B cell (primary cell): ENCODE data around the gene RNF220. TPM values are rescaled to one million over a fixed set of nuclear protein-coding genes. Genes with fewer than 3 reads are reported as not detected.
A peak's percentile ranks its signal among the peaks of the same experiment; 100 is the strongest.

Experiments
- ATAC-seq: fragments of 200-7000 bp; cut with Tn5 transposase; one replicate; pipeline ENCODE4 v1.10.0; 2021; ENCODE audit warnings: low read depth, mild to moderate bottlenecking, moderate number of reproducible peaks, moderate library complexity
- CTCF ChIA-PET: fragments of 350-600 bp; sonication (Branson Sonifier 250); formaldehyde crosslinking; loops from one replicate; lab custom pipeline; 2021; ENCODE audit warnings: antibody characterized with exemption, inconsistent platforms; lab: Charles Lee
- POLR2A ChIA-PET: fragments of 350-600 bp; sonication (Branson Sonifier 250); formaldehyde crosslinking; loops from one replicate; lab custom pipeline; 2021; ENCODE audit warnings: antibody characterized with exemption; lab: Charles Lee
- DNase-seq: peaks from one replicate; pipeline ENCODE4 v3.0.0; 2013
- H2AFZ ChIP-seq: 2 replicates; pipeline ENCODE4 v1.6.1; 2012; ENCODE audit warnings: mild to moderate bottlenecking, low read depth, low read length; ENCODE audit not compliant: insufficient read depth, poor library complexity, severe bottlenecking
- H3K27ac ChIP-seq, 2 donors: 1 replicate in 1 of 2; 2 replicates in 1 of 2; pipeline ENCODE4 v1.5.1; 2012 to 2013; ENCODE audit warnings: low read length in 2 of 2, mild to moderate bottlenecking in 2 of 2, moderate library complexity in 1 of 2
- H3K27me3 ChIP-seq, 4 experiments: fragments of 200-600 bp in 1 of 4; sonication (generic) in 1 of 4; replicated peaks in 1 of 4; 1 replicate in 2 of 4; 2 replicates in 2 of 4; pipeline versions ENCODE4 v1.6.1 to v1.7.0; 2013 to 2016; ENCODE audit warnings: low read length in 3 of 4, mild to moderate bottlenecking in 2 of 4, mixed read lengths in 1 of 4, moderate library complexity in 1 of 4; ENCODE audit not compliant: insufficient read depth in 4 of 4, control insufficient read depth in 3 of 4; ENCODE audit errors: control extremely low read depth in 1 of 4
- H3K36me3 ChIP-seq, 2 experiments: replicated peaks in 1 of 2; 1 replicate in 1 of 2; 2 replicates in 1 of 2; pipeline versions ENCODE4 v1.6.1 to v1.7.1; 2013; ENCODE audit warnings: low read length in 1 of 2; ENCODE audit not compliant: insufficient read depth in 2 of 2, control insufficient read depth in 1 of 2; ENCODE audit errors: control extremely low read depth in 1 of 2, extremely low read depth in 1 of 2
- H3K4me1 ChIP-seq, 2 donors: fragments of 200-600 bp in 1 of 2; sonication (generic) in 1 of 2; 1 replicate in 1 of 2; 2 replicates in 1 of 2; pipeline versions ENCODE4 v1.5.1 to v1.6.1; 2013 to 2017; ENCODE audit warnings: low read length in 2 of 2; ENCODE audit not compliant: control insufficient read depth in 2 of 2, insufficient read depth in 2 of 2
- H3K4me2 ChIP-seq: replicated peaks from 2 replicates; pipeline ENCODE3; 2012; ENCODE audit warnings: mild to moderate bottlenecking, low read depth, low read length; ENCODE audit not compliant: poor library complexity, severe bottlenecking
- H3K4me3 ChIP-seq, 5 experiments: fragments of 200-600 bp in 1 of 5; sonication (generic) in 1 of 5; 1 replicate in 3 of 5; 2 replicates in 2 of 5; pipeline versions ENCODE4 v1.5.1 to v1.7.0; 2011 to 2016; ENCODE audit warnings: low read length in 4 of 5, mild to moderate bottlenecking in 4 of 5, low read depth in 2 of 5, control low read depth in 1 of 5, moderate library complexity in 1 of 5; ENCODE audit not compliant: insufficient read depth in 1 of 5; ENCODE audit errors: control extremely low read depth in 1 of 5, extremely low read depth in 1 of 5
- H3K79me2 ChIP-seq: fragments of 200-600 bp; sonication (generic); one replicate; pipeline ENCODE4 v1.6.0; 2016; ENCODE audit warnings: low read length; ENCODE audit not compliant: control insufficient read depth, insufficient read depth
- H3K9ac ChIP-seq: fragments of 200-600 bp; sonication (generic); 2 replicates; pipeline ENCODE4 v1.6.1; 2017; ENCODE audit warnings: mild to moderate bottlenecking, low read length, moderate library complexity
- H3K9me3 ChIP-seq, 3 donors: one replicate each; pipeline versions ENCODE4 v1.6.1 to v1.7.1; 2013; ENCODE audit warnings: low read length in 2 of 3; ENCODE audit not compliant: control insufficient read depth in 2 of 3, insufficient read depth in 1 of 3; ENCODE audit errors: control extremely low read depth in 1 of 3
- H4K20me1 ChIP-seq: 2 replicates; pipeline ENCODE4 v1.6.0; 2012; ENCODE audit warnings: mild to moderate bottlenecking, low read length; ENCODE audit not compliant: insufficient read depth, control insufficient read depth, poor library complexity, severe bottlenecking
- H3K27ac Mint-ChIP-seq: one replicate; pipeline ENCODE4 v1.8.0; 2021; ENCODE audit warnings: mixed read lengths
- H3K27me3 Mint-ChIP-seq: one replicate; pipeline ENCODE4 v1.8.0; 2021; ENCODE audit warnings: mixed read lengths
- H3K4me1 Mint-ChIP-seq: one replicate; pipeline ENCODE4 v1.8.0; 2021; ENCODE audit warnings: mixed read lengths
- H3K4me3 Mint-ChIP-seq: one replicate; pipeline ENCODE4 v1.8.0; 2021; ENCODE audit warnings: mixed read lengths
- H3K9me3 Mint-ChIP-seq: one replicate; pipeline ENCODE4 v1.8.0; 2022; ENCODE audit warnings: mixed read lengths; ENCODE audit not compliant: insufficient read depth
- CTCF ChIP-seq: fragments of 200-600 bp; IDR thresholded peaks from one replicate; pipeline ENCODE4 v1.8.0; 2022; ENCODE audit warnings: antibody characterized with exemption, mild to moderate bottlenecking
- EZH2 ChIP-seq: IDR thresholded peaks from 2 replicates; pipeline ENCODE4 v1.6.1; 2012; ENCODE audit warnings: borderline replicate concordance, low read depth, mild to moderate bottlenecking, moderate library complexity, low read length; ENCODE audit not compliant: insufficient read depth, poor library complexity, severe bottlenecking
- WGBS: methylation state at CpG from one replicate; pipeline ENCODE4 v1.1.5; 2013; ENCODE audit warnings: missing lambda C conversion rate; ENCODE audit not compliant: insufficient coverage; 5-methylcytosine and 5-hydroxymethylcytosine counted together
- intact Hi-C: fragments of 100-400 bp; cut with micrococcal nuclease; formaldehyde crosslinking; loops from one replicate; pipeline ENCODE4 v1.10.0; 2022
- polyA plus RNA-seq: library from polyadenylated mRNA; depleted of rRNA; stranded (reverse); fragments of >200 nt; gene quantifications from 2 replicates; pipeline ENCODE4 v1.2.3, GENCODE V29; 2012
- total RNA-seq, 2 donors: library from RNA; stranded (reverse); fragments of 120-200 nt in 1 of 2; gene quantifications; 1 replicate in 1 of 2; 2 replicates in 1 of 2; pipeline versions ENCODE4 v1.2.3 to v1.2.4, GENCODE V29; 2013 to 2022

RNF220 gene
- total and polyA plus RNA-seq, 2 donors (not counting 1 experiment from before 2014, with no cell fraction given), result 115 to 141 TPM

- no peak for ATAC-seq
- H3K4me2 ChIP-seq, result no peak overlapping the region
- no peaks in the 10 kb centered on the region for H3K9me3 ChIP-seq
- H3K79me2 ChIP-seq, result no peaks in the 10 kb centered on the region
- Mint-ChIP-seq H3K4me3 (no peak overlapping the region), H3K27me3 (no peaks in the 10 kb centered on the region), H3K9me3 (no peaks in the 10 kb centered on the region), H3K4me1 (no peaks in the 10 kb centered on the region), H3K27ac (no peak overlapping the region)
- no peak for TF ChIP-seq CTCF
- no peak for TF ChIP-seq EZH2
- no peak overlapping the region for H3K9ac ChIP-seq
- no peak for DNase-seq
- no peaks in the 10 kb centered on the region for H3K4me1 ChIP-seq
- ChIA-PET CTCF (interaction anchor here (1.2 to 4.4 kb wide), 7 partner anchors 10 to 272 kb away, joined by 3 to 91 read pairs (median 39); no protein-coding TSS in a partner anchor), POLR2A (interaction anchor here (0.6 kb wide), 1 partner anchor 170 kb away, joined by 3 read pairs; no protein-coding TSS in a partner anchor)
- H3K27me3 ChIP-seq, result no peaks in the 10 kb centered on the region
- H3K27ac ChIP-seq, result no peak overlapping the region
- WGBS, result 97% methylated on average over 20 of the region's 23 CpGs
- H2AFZ ChIP-seq, result no peak overlapping the region
- H3K4me3 ChIP-seq, result no peak overlapping the region
- peaks cover 0 to 58% of the 10 kb centered on the region in 2 experiments for H3K36me3 ChIP-seq
- intact Hi-C loops, result no loop called here
- H4K20me1 ChIP-seq, result peaks cover 20% of the 10 kb centered on the region
These were observed 245.2 kb downstream of the RNF220 start for GRCh38 chr1:44650159-44650831.

GRCh38 chr1:44651069-44651468 lies 246.0 kb downstream of the RNF220 start:
- Mint-ChIP-seq H3K27me3 (no peaks in the 10 kb centered on the region), H3K4me3 (no peak overlapping the region), H3K4me1 (no peaks in the 10 kb centered on the region), H3K9me3 (no peaks in the 10 kb centered on the region), H3K27ac (peak overlapping the region; percentile 12)
- intact Hi-C loops, result no loop called here
- Histone ChIP-seq H3K36me3 (peaks cover 0 to 51% of the 10 kb centered on the region in 2 experiments), H3K79me2 (no peaks in the 10 kb centered on the region), H3K27me3 (no peaks in the 10 kb centered on the region), H2AFZ (no peak overlapping the region), H3K9ac (no peak overlapping the region), H3K27ac (no peak overlapping the region), H3K9me3 (no peaks in the 10 kb centered on the region), H3K4me1 (no peaks in the 10 kb centered on the region), H3K4me3 (no peak overlapping the region), H4K20me1 (peaks cover 20% of the 10 kb centered on the region), H3K4me2 (no peak overlapping the region)
- CTCF ChIA-PET, result interaction anchor here (0.8 to 4.4 kb wide), 15 partner anchors 10 to 433 kb away, joined by 3 to 91 read pairs (median 16); partner anchors contain the start of genes ARMH1 and TMEM53
- no peak for ATAC-seq
- no peak for DNase-seq
- no CpG with 5 or more reads among the region's 8 CpGs for WGBS
- no peak for TF ChIP-seq CTCF
- TF ChIP-seq EZH2, result no peak
- POLR2A ChIA-PET, result interaction anchor here (0.6 kb wide), 1 partner anchor 169 kb away, joined by 3 read pairs; no protein-coding TSS in a partner anchor
